ENCODE data around the gene UBXN7. TPM values are rescaled to one million over a fixed set of nuclear protein-coding genes. Genes with fewer than 3 reads are reported as not detected.

Gene UBXN7
- total RNA-seq, 1 experiment from 2014 or later, result 125 TPM

GRCh38 chr3:196400331-196400730 lies 31.9 kb downstream of the UBXN7 start:
- Histone ChIP-seq H3K4me3 (no peak overlapping the region), H3F3A (ENCODE audit: insufficient read depth, low read depth) (peaks cover 31% of the 10 kb centered on the region), H3K9me2 (ENCODE audit: insufficient read depth) (no peaks in the 10 kb centered on the region), H2AFZ (no peak overlapping the region), H3K4me1 (replicated peaks; ENCODE audit: insufficient read depth) (peaks cover 24% of the 10 kb centered on the region), H3K79me2 (ENCODE audit: low read depth) (peaks cover 8% of the 10 kb centered on the region; the same call in 1 of the 2 replicates), H3K36me3 (ENCODE audit: low read depth) (peaks cover 30% of the 10 kb centered on the region), H3K27ac (peak overlapping the region; percentile 28; the same call in 1 of the 2 replicates), H3K4me2 (no peak overlapping the region), H4K20me1 (ENCODE audit: insufficient read depth) (peaks cover 8% of the 10 kb centered on the region; the same call in 1 of the 2 replicates), H3K9me3 (ENCODE audit: insufficient read depth, low read depth) (no peaks in the 10 kb centered on the region), H3K27me3 (ENCODE audit: insufficient read depth, low read depth) (no peaks in the 10 kb centered on the region)
- ChIA-PET POLR2A (ENCODE audit: unreplicated experiment) (interaction anchor here (0.5 kb wide), 1 partner anchor 25 kb away, joined by 6 read pairs; no protein-coding TSS in a partner anchor), CTCF (no interaction called here)
- TF ChIP-seq CTCF (conservative IDR thresholded peaks at IDR 0.05), result no peak
- intact Hi-C loops (cut with micrococcal nuclease; ENCODE audit: unreplicated experiment), result no loop called here
- DNase-seq, result peak in 1 of 2 experiments; percentile 6
- BruUV-seq (replicated peaks), result no TSS peak

GRCh38 chr3:196399485-196399945 lies 32.7 kb downstream of the UBXN7 start:
- no peaks in the 10 kb centered on the region for H3K27me3 ChIP-seq (ENCODE audit: insufficient read depth, low read depth)
- H4K20me1 ChIP-seq (ENCODE audit: insufficient read depth), result peaks cover 8% of the 10 kb centered on the region; the same call in 1 of the 2 replicates
- peaks cover 25% of the 10 kb centered on the region for H3K36me3 ChIP-seq (ENCODE audit: low read depth)
- no peaks in the 10 kb centered on the region for H3K9me2 ChIP-seq (ENCODE audit: insufficient read depth)
- no peak overlapping the region for H3K4me3 ChIP-seq
- H3F3A ChIP-seq (ENCODE audit: insufficient read depth, low read depth), result peaks cover 34% of the 10 kb centered on the region
- CTCF ChIA-PET, result no interaction called here
- H3K27ac ChIP-seq, result peak overlapping the region; percentile 28; the same call in 1 of the 2 replicates
- peaks cover 8% of the 10 kb centered on the region; the same call in 1 of the 2 replicates for H3K79me2 ChIP-seq (ENCODE audit: low read depth)
- H3K9me3 ChIP-seq (ENCODE audit: insufficient read depth, low read depth), result no peaks in the 10 kb centered on the region
- BruUV-seq (replicated peaks), result no TSS peak
- no peak overlapping the region for H2AFZ ChIP-seq
- peaks cover 24% of the 10 kb centered on the region for H3K4me1 ChIP-seq (replicated peaks; ENCODE audit: insufficient read depth)
- POLR2A ChIA-PET (ENCODE audit: unreplicated experiment), result no interaction called here
- intact Hi-C loops (cut with micrococcal nuclease; ENCODE audit: unreplicated experiment), result loop anchor here (2.0 kb wide), 1 partner anchor 103 kb away; the partner anchor contains the start of gene RNF168
- DNase-seq, result peak; percentile 64 to 85
- H3K4me2 ChIP-seq, result 0 out of 2 replicates have a peak overlapping the region, but pooled peaks have one; percentile 0
- TF ChIP-seq EZH2 (IDR thresholded peaks at IDR 0.05; ENCODE audit: low read depth) (no peak), CTCF (conservative IDR thresholded peaks at IDR 0.05) (no peak)

- ChIA-PET CTCF (no interaction called here), POLR2A (ENCODE audit: unreplicated experiment) (interaction anchor here (0.7 kb wide), 1 partner anchor 28 kb away, joined by 6 read pairs; no protein-coding TSS in a partner anchor)
These were observed 33.4 kb downstream of the UBXN7 start for GRCh38 chr3:196398782-196399181.

More at GRCh38 chr3:196398782-196399181, 33.4 kb downstream of the UBXN7 start:
- peaks cover 34% of the 10 kb centered on the region for H3F3A ChIP-seq (ENCODE audit: insufficient read depth, low read depth)
- H4K20me1 ChIP-seq (ENCODE audit: insufficient read depth), result peaks cover 7% of the 10 kb centered on the region; the same call in 1 of the 2 replicates
- no TSS peak for BruUV-seq (replicated peaks)
- no peaks in the 10 kb centered on the region for H3K9me2 ChIP-seq (ENCODE audit: insufficient read depth)
- peaks cover 24% of the 10 kb centered on the region for H3K4me1 ChIP-seq (replicated peaks; ENCODE audit: insufficient read depth)
- H3K27me3 ChIP-seq (ENCODE audit: insufficient read depth, low read depth), result no peaks in the 10 kb centered on the region
- intact Hi-C loops (cut with micrococcal nuclease; ENCODE audit: unreplicated experiment), result loop anchor here (2.0 kb wide), 1 partner anchor 104 kb away; the partner anchor contains the start of gene RNF168
- H3K79me2 ChIP-seq (ENCODE audit: low read depth), result peaks cover 7% of the 10 kb centered on the region; the same call in 1 of the 2 replicates
- no peak overlapping the region for H3K4me2 ChIP-seq
- no peaks in the 10 kb centered on the region for H3K9me3 ChIP-seq (ENCODE audit: insufficient read depth, low read depth)
- H3K4me3 ChIP-seq, result no peak overlapping the region
- H3K27ac ChIP-seq, result no peak overlapping the region
- TF ChIP-seq EZH2 (IDR thresholded peaks at IDR 0.05; ENCODE audit: low read depth) (no peak), CTCF (conservative IDR thresholded peaks at IDR 0.05) (no peak)
- H3K36me3 ChIP-seq (ENCODE audit: low read depth), result peaks cover 25% of the 10 kb centered on the region
- no peak for DNase-seq
- H2AFZ ChIP-seq, result no peak overlapping the region
